Raji (cell line): ENCODE data around the gene EID2.

Experiments
- POLR2A ChIP-seq: IDR thresholded peaks from 2 replicates; pipeline ENCODE4 v1.6.1; 2011; ENCODE audit warnings: low read depth, low read length, control low read depth; ENCODE audit not compliant: insufficient read depth

The EID2 gene

GRCh38 chr19:39546599-39546998 lies 6.6 kb upstream of the EID2 start:
- no peak for TF ChIP-seq POLR2A

- TF ChIP-seq POLR2A = no peak
Measured at GRCh38 chr19:39544911-39545310, 5.0 kb upstream of the EID2 start.

- TF ChIP-seq POLR2A = no peak
Measured at GRCh38 chr19:39544226-39544903, 4.4 kb upstream of the EID2 start.

- no peak for TF ChIP-seq POLR2A
Measured at GRCh38 chr19:39543477-39543857, 3.5 kb upstream of the EID2 start.

GRCh38 chr19:39542206-39542605 lies 2.2 kb upstream of the EID2 start:
- no peak for TF ChIP-seq POLR2A

GRCh38 chr19:39540333-39540673 lies 342 bp upstream of the EID2 start:
- TF ChIP-seq POLR2A = no peak

- TF ChIP-seq POLR2A = no peak
Measured at GRCh38 chr19:39539165-39539517, 820 bp downstream of the EID2 start.

GRCh38 chr19:39533791-39534190 lies 6.2 kb downstream of the EID2 start:
- TF ChIP-seq POLR2A = no peak

GRCh38 chr19:39533003-39533512 lies 6.9 kb downstream of the EID2 start:
- TF ChIP-seq POLR2A = no peak

- TF ChIP-seq POLR2A = peak; percentile 95
Measured at GRCh38 chr19:39532233-39533002, 7.5 kb downstream of the EID2 start, which contains the start of gene EID2B. TSS of gene EID2B (minus strand) at chr19:39532852. CDS start at chr19:39532802, 50 bp downstream.

GRCh38 chr19:39531834-39532232 lies 8.1 kb downstream of the EID2 start:
- no peak for TF ChIP-seq POLR2A

- TF ChIP-seq POLR2A = no peak
Measured at GRCh38 chr19:39525205-39525604, 14.8 kb downstream of the EID2 start.

- no peak for TF ChIP-seq POLR2A
Measured at GRCh38 chr19:39524495-39524894, 15.5 kb downstream of the EID2 start.

GRCh38 chr19:39520541-39521484 lies 19.1 kb downstream of the EID2 start:
- TF ChIP-seq POLR2A = no peak

- no peak for TF ChIP-seq POLR2A
Measured at GRCh38 chr19:39518975-39519374, 21.0 kb downstream of the EID2 start.
